DMS114 treated with DMSO at 0.1 percent for 48 hours (cell line): ENCODE data around the gene NR4A1.

Experiments used
- DNase-seq: peaks from one replicate; lab custom pipeline; 2025; ENCODE audit not compliant: unreplicated experiment; lab: John Stamatoyannopoulos, UW

Gene NR4A1

DNA sequence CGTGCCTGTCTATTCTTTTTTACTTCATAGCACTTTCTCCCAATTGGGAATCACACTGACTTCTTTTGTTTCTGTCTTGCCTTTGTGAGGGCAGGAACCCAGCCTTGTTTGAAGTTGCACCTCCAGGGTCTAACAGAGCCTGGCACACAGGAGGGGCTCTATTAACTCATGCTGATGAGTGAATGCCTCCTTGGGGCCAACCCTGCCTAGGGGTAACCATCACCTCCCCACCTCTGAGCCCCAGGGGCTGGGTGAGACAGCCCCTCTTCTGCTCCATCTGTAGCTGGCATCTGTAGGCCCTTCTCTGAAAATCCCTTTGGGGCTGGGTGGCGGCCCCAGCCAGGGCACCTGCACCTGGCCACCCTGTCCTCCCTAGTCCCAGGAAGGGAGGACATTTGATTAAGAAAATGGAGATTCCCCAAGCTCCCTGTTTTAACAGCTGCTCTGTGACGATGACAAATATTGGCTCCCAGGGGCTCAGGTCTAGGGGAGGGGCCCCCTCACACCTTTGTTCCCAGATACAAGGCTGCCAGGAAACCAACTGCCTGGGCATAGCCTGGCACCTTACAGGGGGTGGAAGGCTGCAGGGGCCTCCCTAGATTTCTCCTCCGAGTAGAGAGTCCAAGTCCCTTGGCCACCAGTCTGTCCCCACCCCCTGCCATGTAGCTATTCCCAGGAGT, 32.7 kb upstream of the NR4A1 start:
- DNase-seq, result no peak

DNA sequence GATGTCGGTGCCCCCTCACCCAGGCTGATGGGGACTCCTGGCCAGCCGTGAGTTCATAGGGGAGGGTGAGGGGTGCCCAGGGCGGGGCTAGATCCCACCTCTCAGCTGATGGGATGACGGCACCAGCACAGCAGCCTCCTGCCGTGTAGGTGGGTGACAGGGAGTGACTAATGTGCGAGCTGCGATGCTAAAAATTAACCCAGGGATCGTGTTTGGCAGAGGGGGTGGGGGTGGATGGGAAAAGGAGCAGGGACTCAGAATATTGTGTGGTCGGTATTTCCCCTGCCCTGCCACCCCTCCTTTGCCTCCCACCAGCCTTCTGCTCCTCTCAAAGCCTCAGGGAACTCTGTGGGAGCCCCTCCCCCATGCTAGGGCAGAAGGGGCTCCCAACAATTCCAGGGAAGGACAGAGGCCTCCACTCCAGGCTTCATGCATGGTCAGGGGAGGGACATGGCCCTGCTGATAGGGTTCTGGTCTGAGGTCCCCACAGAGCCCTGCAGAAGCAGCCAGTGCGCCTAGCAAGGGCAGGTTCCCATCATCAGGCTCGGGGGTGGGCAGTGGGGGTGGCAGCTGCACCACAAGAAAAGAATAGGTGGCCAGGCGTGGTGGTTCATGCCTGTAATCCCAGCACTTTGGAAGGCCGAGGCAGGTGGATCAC, 32.0 kb upstream of the NR4A1 start:
- no peak for DNase-seq

DNA sequence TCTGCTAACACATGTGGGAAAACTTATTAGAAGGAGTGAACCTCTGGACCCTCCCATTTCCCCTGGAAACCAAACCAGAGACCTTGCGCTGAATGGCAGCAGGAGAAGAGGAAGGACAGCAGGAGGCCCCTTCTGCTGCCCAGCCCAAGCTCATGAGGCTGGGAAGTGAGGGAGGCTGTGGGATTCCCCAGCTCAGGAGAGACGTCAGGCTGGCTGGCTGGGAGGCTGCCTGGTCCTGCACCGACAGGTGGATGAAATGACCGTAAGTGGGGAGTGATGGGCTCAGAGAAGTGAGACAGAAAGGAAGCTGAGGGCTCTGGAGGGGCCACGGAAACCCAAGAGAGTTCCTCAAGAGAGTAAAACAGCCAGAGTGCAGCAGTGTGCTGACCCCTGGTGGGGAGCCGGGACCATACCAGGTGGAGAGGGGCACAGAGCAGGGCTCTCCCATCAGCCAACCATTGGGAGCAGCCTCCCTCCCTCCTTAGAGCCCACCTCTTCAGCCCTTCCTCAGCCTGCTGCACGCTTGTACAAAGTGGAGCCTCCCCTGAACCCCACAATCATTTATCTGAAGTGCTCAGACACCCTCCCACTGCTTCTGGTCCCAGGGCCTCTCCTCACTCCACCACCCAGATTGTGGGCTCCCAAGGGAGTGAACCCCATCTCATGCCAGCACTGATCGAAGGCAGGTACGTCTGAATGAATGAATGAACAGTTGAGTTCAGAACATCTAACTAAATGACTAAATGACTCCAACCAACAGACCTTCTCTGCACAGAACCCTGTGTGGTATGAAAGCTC, 30.5 kb upstream of the NR4A1 start:
- DNase-seq, result peak; percentile 55

DNA sequence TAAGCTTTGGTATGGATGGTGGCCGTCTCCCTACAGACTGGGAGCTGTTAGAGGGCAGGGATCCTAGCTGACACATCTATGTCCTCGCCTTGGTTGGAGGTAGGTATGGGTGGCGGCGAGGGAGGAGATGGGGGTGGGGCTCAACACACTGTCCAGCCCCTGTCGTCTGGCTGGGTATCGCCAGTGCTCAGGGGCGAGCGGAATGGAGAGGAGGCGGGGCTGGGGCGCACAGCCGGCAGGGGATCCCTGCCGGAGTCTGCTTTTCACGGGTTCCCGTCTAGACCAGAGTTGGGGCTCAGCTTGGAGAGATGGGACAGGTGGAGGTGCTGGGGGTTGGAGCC, 28.4 kb upstream of the NR4A1 start:
- peak; percentile 62 for DNase-seq

DNA sequence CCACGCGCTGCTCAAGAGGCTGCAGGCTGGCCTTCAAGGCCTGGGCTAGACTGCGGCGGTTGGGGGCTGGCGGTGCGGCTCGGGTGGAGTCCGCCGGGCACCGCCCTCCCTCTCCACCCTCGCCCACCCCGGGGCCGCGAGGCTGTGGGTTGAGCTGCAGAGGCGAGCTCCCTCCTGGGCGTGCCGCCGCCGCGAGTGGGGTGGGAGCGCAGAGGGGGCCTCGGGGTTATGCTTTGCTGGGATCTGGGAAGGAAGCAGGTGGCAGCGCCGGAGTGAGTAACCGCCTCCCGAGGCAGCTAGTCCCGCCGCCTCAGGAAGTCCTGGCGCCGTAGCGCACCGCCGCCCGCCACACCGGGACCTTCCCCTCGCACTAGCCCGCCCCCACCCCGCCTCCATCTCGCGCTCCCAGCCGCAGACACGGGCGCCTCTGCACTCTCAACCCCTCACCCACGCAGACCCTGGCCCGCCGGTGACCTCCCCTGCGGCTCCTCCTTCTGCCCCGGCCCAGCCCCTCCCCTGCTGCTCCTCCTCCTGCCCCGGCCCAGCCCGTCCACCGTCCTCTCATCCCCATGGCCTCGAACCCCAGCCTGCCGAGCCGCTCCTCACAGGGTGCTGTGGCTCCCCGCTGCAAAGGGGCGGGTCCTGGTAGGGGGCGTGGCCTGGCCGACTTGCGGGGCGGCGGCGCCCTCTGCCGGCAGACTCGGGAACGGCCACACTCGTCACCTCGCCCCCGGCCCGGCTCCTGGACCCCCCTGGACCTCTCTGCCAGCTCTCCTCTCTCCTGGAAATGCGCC, 27.9 kb upstream of the NR4A1 start:
- DNase-seq, result peak; percentile 70

DNA sequence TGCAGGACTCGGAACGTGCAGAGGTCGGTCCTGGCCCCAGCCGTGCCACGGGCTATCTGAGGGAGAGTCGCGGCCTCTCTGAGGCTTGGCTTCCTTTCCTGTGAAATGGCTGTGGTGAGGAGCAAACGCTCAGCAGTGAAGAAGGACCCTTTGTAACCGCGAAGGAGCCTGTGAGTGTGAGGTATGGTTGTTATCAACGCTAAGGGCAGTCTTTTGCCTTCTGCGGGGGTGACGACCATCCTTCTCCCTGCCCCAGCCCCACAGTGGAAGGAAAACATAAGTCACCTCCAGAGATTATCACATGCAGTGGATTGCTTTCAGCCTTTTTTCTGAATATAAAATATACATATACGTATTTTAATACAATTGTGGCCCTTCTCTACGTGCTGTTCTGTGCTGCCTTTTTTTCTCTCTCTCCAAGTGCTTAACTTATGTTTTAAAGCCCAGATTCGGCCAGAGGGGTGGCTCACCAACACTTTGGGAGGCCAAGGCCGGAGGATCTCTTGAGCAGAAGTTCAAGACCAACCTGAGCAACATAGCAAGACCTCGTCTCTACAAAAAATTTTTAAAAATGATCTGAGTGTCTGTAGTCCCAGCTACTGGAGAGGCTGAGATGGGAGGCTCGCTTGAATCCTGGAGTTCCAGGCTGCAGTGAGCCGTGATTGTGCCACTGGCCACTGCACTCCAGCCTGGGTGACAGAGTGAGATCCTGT, 27.1 kb upstream of the NR4A1 start:
- DNase-seq, result no peak

DNA sequence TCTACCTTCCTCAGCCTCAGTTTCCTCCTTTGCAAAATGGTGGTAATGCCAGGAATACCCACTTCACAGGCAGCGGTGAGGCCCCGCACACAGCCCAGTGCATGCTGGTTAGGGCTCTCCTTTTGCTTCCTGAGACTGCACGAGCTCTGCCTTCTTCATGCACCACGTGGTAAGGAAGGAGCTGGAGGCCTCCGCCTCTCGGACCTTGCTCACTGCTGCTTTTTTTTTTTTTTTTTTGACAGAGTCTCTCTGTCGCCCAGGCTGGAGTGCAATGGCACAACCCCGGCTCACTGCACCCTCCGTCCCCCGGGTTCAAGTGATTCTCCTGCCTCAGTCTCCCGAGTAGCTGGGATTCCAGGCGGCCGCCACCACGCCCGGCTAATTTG, 26.4 kb upstream of the NR4A1 start:
- no peak for DNase-seq

DNA sequence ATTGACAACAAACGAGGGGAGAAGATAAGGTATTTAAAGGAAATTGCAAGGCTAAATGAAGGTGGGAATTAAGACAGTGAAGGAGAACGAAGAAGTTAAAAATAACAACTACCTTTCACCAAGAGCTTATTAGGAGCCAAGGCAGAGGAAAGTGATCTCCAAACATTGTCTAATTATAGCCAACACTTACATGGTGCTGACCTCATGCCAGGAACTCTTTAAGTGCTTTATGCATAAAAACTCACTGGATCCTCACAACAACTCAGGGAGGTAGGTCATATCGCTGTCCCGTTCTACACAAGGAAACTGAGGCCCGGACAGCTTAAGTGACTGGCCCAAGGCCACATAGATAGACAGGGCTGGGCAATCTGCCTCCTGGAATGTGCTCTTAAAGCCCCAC, 25.0 kb upstream of the NR4A1 start:
- DNase-seq, result no peak

DNA sequence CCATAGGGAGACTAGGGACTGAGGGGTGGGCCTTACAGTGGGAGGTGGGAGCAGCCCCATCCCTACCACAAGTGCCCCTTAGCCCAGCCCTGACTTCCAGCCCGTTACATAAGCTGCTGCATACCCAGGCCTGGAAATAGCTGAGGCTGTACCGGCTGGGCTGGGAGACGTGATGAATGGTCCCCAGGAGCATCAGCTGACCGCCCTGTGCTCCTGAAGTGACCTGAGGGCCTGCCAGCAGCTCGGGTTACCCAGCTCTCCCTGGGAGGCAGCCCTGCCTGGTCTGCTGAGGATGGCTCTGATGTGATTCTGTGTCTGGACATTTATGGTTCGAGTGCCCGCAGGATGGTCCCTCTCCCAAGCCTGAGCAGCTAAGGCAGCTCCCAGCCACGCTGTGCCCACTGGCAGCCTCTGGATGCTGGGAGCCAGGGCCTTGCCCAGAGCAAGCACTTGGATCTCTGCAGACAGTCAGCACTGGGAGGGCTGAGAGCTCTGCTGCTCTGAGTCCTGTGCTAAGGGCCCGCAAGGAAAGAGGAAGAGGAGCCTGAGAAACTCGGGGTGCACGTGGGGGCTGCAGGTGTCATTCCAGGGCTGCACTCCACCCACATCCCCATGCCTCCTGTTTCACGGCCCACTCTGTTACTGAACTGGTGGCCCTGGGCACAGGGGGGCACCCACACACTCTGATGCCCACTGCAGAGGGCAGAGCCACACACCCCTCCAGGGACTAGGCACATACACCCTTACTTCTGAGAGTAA, 24.0 kb upstream of the NR4A1 start:
- no peak for DNase-seq

DNA sequence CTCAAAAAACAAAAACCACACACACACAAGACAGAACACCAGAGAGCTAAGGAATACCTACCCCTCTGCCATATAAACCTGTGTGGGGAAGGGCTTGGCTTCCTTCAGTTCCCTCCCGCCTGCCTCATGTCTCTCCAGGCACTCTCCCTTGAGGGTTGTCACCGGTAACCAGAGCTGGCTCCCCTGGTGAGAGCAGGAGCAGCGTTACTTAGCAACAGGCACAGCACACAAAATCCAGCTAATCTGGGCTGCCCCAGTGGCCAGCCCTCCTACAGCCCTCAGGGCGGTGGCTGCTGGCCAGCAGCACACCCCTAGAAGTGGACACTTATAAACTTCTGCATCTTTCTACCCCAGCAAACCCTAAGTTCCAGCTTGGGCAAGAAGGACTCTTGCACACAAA, 21.6 kb upstream of the NR4A1 start:
- DNase-seq, result no peak

DNA sequence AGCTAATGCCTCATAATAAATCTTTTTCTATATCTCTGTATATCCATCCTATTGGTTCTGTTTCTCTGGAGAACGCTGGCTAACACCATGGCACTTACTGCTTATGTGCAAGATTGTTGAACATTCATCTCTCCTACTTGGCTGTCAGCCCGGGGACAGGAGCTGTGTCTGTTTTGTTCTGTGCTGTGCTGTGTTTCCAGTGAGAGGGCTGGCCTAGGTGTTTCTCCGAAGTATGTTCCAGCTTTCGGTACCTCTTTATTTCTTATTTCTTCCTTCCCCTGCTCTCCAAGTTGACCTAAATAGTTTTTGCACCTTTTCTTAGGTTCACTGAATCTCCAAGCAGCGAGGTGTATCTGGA, 18.8 kb upstream of the NR4A1 start:
- DNase-seq, result no peak

DNA sequence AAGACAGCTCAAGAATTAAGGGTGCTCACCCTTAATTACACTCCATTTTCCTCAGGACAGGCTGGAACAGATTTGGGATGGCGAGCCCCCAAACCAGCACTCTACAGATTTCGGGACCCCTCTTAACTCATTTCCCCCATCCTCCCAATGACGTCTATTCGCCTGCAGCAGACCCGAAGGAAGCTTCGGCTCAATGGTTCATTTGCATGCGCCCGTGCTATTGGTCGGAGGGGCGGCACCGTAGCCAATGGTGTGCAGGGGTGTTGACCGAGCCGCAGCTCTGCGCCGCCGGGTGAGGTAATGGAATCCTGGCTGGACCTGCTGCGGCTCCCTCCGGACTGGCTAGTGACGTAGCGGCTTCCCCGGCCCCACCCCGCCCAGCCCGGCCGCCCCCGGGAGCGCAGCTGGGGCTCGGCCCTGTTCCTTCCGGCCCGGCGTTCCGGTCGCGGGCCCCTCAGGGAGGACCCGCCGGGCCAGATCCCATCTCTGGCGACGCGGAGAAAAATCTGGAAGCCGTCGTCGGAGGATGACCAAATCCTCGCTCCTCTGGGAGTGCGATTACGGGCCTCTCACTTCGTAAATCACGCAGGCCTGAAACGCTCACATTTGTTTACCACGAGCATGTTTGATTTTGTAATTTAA, 18.3 kb upstream of the NR4A1 start:
- peak; percentile 82 for DNase-seq

DNA sequence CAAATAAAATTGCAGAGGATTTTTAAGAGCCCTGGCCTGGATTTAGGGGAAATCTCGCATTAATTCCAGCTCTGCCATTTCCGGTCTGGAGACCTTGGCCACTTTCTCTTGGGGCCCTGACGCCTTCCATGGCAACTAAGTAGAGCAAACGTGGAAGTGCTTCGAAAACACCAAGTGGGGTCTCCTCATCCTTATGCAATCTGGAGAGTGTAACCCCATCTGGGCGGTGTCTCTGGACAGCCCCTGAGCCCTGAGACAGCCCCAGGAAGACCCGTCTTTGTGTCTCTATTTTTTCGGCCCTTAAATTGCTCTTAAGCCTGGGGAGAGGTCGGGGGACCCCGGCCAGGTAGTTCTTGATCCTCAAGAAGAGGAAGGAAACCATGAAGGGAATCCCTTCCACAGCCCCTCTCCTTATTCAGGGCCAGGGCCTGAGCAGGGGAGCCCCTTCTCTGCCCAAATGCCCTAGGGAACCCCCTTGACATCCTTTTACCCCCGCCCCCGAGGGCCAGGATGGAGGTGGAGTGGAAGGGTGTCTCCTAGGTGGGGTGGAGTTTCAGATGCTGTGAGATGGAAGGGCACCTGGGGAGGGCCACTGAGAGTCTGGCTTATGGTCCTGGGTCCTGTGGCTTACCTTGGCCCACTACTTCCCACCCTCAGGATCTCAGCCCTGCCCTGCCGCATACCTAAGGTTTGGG, 17.6 kb upstream of the NR4A1 start:
- DNase-seq, result no peak

DNA sequence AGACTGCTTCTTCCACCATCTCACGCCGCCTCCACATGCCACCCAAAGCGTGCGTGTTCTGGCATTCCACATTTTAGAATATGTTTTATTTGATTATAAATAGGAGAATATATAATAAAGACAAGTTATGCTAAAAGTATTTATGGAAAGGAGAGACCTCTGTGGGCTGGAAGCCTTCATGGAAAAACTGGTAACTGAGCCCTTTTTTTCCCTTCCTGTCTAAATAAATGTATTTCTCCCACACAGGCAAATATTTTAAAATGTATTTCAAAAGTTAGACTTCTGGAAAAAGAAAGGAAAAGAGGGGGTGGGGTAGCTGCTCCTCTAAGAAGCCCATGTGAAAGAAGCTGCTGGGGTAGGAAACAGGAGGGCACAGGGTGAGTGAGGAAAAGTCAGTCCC, 16.1 kb upstream of the NR4A1 start:
- DNase-seq, result no peak

DNA sequence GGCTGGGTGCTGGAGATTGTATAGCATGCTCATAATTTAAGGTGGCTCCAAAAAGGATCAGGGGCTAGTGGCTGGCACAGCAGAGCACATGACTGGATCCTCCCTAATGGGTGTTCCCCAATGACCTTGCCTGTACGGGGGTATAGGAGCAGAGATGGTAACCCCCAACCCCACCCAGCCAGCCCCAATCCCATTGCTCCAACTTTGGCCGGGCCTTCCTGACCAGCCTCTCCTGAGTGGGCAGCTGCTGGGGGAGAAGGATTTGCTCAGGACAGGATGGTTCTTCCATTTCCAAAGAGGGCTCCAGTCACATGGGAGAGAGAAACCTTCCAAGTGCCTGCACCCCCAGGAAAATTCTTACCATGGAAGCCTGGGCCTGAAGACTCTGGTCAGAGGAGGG, 15.3 kb upstream of the NR4A1 start:
- DNase-seq, result no peak

DNA sequence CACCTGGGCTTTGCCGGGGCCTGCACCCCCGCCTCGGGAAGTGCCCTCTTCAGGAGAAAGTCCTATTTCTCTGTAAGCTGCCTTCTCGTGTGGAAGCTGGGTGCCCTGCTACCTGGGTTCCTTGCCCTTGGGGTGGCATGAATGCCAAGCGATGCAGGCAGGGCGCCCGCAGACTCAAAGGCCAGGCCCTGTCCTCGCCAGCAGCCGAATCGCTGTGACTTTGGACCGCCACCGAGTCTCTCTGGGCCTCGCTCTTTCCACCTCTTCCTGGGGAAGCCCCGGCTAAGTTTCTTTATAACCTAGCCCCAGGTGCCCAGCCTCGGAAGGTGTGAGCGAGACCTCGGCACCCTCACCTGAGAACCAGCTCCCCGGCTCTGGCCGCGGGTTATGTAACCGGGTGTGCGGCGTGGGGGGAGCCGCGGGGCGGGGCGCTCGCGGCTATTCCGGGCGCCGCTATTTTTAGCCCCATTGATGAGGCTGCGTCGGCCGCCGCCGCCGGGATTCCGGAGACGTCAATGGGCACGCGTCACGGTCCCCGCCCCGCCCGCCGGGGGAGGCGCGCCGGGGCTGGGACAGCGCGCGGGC, 14.6 kb upstream of the NR4A1 start:
- DNase-seq, result peak; percentile 34

DNA sequence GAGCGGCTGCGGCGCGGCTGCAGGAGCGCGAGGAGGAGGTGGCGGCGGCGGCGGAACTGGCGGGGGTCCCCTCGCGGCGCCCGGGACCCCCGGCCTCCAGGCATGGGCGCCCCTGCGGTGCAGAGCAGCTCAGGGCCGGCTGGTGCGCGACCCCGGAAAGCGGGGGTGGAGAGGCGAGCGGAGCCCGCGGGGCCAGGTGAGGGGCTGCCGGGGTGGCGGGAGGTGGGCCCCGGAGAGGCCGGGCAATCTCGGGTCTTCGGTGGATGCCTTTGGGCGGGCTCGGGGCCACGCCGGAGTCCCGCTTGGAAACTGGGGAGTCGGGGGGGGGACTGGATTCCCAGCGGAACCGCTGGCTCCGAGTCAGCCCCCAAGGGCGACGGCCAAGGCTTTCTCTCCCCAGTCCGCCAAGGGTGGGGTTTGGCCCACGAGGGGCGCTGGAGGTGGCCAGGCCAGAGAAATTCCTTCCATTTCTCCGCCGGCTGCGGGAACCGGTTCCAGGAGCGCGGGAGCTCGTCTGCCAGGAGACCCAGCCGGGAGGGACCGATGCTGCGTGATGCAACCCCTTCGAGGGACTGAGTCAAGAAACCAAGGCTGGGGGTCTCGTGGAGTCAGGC, 13.9 kb upstream of the NR4A1 start:
- no peak for DNase-seq

DNA sequence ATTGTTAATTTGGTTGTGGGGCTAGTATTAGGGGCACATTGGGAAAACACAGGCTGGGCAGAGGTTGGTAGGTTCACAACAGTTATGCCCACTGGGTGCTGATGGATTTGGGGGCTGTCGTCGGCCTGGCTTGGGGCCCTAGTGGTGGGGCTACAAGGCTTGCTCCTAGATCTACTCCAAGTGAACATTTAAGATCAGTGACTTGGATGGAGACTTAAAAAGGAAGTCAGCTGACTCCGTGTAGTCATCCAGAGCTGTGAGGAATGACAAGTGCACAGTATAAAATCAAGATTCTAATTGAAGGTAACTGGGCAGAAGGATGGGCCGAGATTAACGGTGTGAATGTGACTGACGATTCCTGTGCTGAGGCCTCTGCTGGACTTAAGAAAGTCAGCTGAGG, 12.8 kb upstream of the NR4A1 start:
- no peak for DNase-seq
